ENCODE results near the gene PERM1. TPM values are rescaled to one million over a fixed set of nuclear protein-coding genes. Genes with fewer than 3 reads are reported as not detected.

Gene PERM1
- total RNA-seq, 1 experiment from 2014 or later = 0.39 TPM

- POLR2A ChIA-PET = no interaction called here
- peaks cover 8% of the 10 kb centered on the region; the same call in 1 of the 2 replicates for H3K27me3 ChIP-seq (ENCODE audit: insufficient read depth, low read length)
These were observed 48.9 kb downstream of the PERM1 start for GRCh38 chr1:932776-933602.

More at GRCh38 chr1:932776-933602, 48.9 kb downstream of the PERM1 start:
- no peak overlapping the region for H3K27ac ChIP-seq (ENCODE audit: low read depth, low read length)
- TF ChIP-seq YY1 (IDR thresholded peaks at IDR 0.05; ENCODE audit: extremely low read depth, insufficient replicate concordance, low read depth, low read length) (no peak), SP1 (IDR thresholded peaks at IDR 0.05; ENCODE audit: low read depth) (no peak), FOSL1 (IDR thresholded peaks at IDR 0.05; ENCODE audit: low read depth) (no peak), TCF7L2 (IDR thresholded peaks at IDR 0.05; ENCODE audit: borderline replicate concordance, extremely low read depth, insufficient read depth, insufficient read length) (no peak), CTCF (IDR thresholded peaks at IDR 0.05 in 2 of 3, conservative IDR thresholded peaks at IDR 0.05 in 1 of 3; ENCODE audit: borderline replicate concordance in 1 of 3, insufficient read depth in 1 of 3, low read depth in 2 of 3, low read length in 2 of 3) (no peak), SIN3A (IDR thresholded peaks at IDR 0.05; ENCODE audit: low read depth) (no peak)
- DNase-seq (ENCODE audit: low read depth, low spot score) (no peak), ATAC-seq (no peak)
- no peaks in the 10 kb centered on the region for H3K9me2 ChIP-seq (ENCODE audit: insufficient read depth)
- no peaks in the 10 kb centered on the region for H3K9me3 ChIP-seq (ENCODE audit: control insufficient read depth in 1 of 2, insufficient read depth in 1 of 2, low read depth in 1 of 2, low read length in 2 of 2)
- peaks cover 4 to 16% of the 10 kb centered on the region in 2 experiments; a peak in 3 of 4 replicates for H3K4me1 ChIP-seq (ENCODE audit: control insufficient read depth in 1 of 2, insufficient read depth in 2 of 2, low read length in 2 of 2)
- H4K20me1 ChIP-seq (ENCODE audit: insufficient read depth) = no peaks in the 10 kb centered on the region
- no peak overlapping the region for H3K4me3 ChIP-seq (replicated peaks in 1 of 2; ENCODE audit: low read depth in 1 of 2, low read length in 2 of 2)
- no peak overlapping the region for H2AFZ ChIP-seq (ENCODE audit: low read depth, low read length, poor library complexity, severe bottlenecking)
- intact Hi-C loops (cut with micrococcal nuclease) = no loop called here
- H3K79me2 ChIP-seq (ENCODE audit: insufficient read depth, low read length) = no peaks in the 10 kb centered on the region
- CTCF ChIA-PET = no interaction called here
- BruUV-seq (replicated peaks) = no TSS peak
- no peaks in the 10 kb centered on the region for H3K36me3 ChIP-seq (ENCODE audit: control insufficient read depth in 1 of 2, insufficient read depth in 2 of 2, low read length in 2 of 2)
- no peak overlapping the region for H3K9ac ChIP-seq (ENCODE audit: low read length)
- no peak overlapping the region for H3K4me2 ChIP-seq (ENCODE audit: low read length)
- RAD21 ChIA-PET (ENCODE audit: low non-redundant PET in 1 of 2, low total read pairs in 2 of 2, uncharacterized antibody in 2 of 2, unreplicated experiment in 2 of 2) = no interaction called here

Measured in HCT116 (cell line).